Measurements from ENCODE around the gene SPTAN1. TPM values are rescaled to one million over a fixed set of nuclear protein-coding genes. Genes with fewer than 3 reads are reported as not detected.
"Not testable (repeated sequence)": the region's sequence is repeated elsewhere in the genome, so short reads cannot be mapped to it uniquely, and the experiment has no call there.

Gene SPTAN1
- polyA plus RNA-seq, 3 donors = 288 to 327 (median 319) TPM

DNA sequence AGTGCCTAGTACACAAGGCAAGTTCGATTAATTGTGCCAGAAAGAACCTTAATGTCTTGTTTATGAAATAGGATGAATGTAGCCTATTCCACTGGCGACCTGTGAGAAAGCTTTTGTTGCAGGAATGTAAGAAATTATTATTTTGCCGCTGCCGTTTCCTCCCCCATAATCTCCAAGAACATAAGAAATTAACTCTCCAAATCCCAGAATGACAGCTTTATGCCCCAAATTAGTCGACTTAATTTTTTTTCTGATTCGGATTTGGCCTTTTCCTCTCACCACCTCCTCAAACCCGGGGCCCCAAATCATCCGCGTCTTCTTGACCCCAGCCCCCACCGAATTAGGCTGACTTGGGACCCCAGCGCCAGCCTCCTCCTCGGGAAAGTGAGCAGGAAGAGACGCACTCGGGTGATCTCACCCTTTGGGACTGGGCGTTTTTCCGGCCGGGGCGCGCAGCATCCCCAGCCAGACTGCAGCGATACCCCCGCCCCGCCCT is 682 bp upstream of the SPTAN1 start:
- no peak for DNase-seq (ENCODE audit: low read depth in 3 of 3, low spot score in 2 of 3)

DNA sequence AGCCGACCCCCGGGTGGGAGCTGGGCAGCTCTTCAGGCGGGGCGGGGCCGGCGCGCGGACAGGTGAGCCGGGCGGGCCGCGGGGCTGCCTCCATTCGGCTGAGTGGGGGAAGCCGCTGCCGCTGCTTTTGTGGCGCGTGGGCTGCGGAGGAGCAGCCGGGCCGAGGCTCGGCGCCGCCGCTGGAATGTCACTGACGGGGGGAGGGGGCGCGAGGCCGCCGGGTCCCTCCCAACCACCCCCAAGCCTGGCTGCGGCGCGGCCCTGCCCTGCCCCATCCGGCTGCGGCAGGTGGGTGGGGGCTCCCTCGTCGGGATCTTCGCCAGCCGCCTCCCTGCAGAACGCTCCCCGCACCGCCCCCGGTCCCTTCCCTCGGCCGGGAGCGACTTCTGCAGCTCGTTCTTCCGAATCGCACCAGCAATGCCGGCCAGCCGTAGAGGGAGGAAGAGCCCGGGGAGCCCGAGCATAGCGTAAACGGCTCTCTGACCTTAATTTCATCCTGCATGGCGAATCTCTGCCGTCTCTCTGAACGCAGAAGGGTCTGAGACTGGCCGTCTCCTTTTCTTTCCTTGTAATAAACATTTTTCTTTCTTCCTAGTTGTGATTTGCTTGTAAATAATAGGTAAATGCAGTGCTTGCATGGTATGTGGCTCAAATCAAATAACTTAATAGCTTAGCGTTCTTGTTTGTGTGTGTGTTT is 505 bp downstream of the SPTAN1 start:
- DNase-seq (ENCODE audit: low read depth in 3 of 3, low spot score in 2 of 3) = peak in 1 of 3 donors; percentile 52

GRCh38 chr9:128553728-128554127 is 1.3 kb downstream of the SPTAN1 start:
- peak in 1 of 3 donors; percentile 30 for DNase-seq (ENCODE audit: low read depth in 3 of 3, low spot score in 2 of 3)

- DNase-seq (ENCODE audit: low read depth in 3 of 3, low spot score in 2 of 3) = peak in 1 of 3 donors; percentile 66
These were observed 1.9 kb downstream of the SPTAN1 start for GRCh38 chr9:128554155-128554862.

GRCh38 chr9:128555180-128555721 is 2.9 kb downstream of the SPTAN1 start:
- DNase-seq (ENCODE audit: low read depth in 3 of 3, low spot score in 2 of 3) = peak in 1 of 3 donors; percentile 35

GRCh38 chr9:128556276-128556675 is 3.9 kb downstream of the SPTAN1 start:
- no peak for DNase-seq (ENCODE audit: low read depth in 3 of 3, low spot score in 2 of 3)

DNA sequence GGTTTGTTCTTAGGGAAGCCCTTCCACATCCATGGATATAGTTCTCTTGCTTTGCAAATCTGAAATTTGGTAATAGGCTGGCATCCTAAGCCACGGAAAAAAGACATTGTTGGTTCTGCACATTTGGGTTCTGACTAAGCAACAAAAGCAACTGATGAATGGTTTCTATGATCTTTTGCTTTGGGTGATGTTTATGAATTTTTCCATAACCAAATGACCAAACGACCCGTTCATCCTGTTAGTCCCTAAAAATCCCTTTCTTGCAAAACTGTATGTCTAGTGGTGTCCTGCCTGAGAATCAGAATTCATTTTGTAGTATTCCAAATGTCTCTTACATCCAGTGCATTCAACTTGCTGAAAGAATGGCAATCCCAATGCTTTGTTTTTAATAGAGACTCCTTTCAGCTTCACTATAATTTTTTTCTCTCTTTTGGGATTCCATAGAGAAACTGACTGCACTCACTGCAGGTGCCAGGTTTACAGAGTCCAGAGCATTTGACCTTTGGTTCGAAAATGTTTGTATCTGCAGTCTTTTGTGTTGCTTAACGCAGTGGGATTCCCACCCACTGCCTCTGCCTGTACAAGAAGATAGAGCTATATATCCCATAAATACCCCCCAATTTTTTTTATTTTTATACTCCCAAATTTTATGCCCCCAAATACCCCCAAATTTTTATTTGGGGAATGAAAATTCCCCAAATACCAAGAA is 4.7 kb downstream of the SPTAN1 start:
- DNase-seq (ENCODE audit: low read depth in 3 of 3, low spot score in 2 of 3) = no peak

- peak in 1 of 3 donors; percentile 27 for DNase-seq (ENCODE audit: low read depth in 3 of 3, low spot score in 2 of 3)
These were observed 6.3 kb downstream of the SPTAN1 start for GRCh38 chr9:128558431-128559310.

DNA sequence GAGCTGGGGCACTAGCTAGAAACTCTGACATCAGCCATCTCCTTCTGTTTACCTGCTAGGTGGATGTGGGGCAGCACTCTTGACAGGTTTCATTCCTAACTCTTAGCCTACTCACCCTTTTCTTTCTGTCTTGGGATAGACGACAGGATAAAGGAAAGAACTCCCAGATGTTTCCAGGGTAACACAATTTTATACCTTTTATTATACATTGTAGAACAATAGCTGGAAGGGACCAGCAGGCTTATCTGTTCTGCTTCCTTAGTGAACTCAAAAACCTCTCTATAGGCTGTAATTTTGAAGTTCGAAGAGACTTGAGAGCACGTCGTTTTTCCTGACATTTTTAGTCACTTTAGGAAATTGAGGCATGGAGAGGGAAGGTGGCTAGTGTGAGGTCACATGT is 13.2 kb downstream of the SPTAN1 start:
- DNase-seq (ENCODE audit: low read depth in 3 of 3, low spot score in 2 of 3) = no peak

GRCh38 chr9:128568470-128569078 is 16.2 kb downstream of the SPTAN1 start:
- DNase-seq (ENCODE audit: low read depth in 3 of 3, low spot score in 2 of 3) = no peak

DNA sequence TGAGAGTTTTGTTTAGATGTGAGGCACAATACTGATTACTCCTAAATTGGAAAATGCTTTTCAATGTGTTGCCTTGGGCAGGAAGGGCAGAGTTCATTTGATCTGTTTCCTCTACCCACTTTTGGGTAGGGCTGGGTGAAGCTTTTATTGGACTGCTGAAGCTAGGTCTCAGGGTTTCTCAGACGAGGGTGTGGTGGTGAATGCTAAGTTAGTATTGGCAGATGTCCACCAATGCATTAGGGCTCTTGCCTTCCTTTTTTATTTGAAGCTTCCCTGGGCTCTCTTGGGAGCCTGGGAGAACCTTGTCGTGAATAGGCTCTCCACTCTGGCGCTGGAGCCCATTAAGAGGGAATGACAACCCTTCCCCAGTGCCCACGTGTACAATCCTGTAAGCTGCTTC is 23.1 kb downstream of the SPTAN1 start:
- no peak for DNase-seq (ENCODE audit: low read depth in 3 of 3, low spot score in 2 of 3)

DNA sequence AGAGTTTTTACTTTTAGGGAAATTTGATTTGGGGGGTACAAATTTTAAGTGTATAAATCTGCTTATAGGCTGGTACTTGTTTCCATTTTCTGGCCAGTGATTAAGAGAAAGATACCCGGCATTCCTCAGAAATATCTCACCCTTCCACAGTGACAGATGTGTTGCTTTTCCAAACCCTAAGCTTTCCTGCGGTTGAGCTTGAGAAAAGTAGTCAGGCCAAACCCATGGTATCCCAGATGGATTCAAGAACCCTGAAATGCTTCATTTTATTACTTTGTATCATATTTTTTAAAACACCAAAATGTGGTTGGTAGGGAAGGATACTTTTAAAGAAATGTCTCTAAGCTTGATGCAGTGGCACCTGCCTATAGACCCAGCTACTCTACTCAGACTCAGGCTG is 23.5 kb downstream of the SPTAN1 start:
- no peak for DNase-seq (ENCODE audit: low read depth in 3 of 3, low spot score in 2 of 3)

DNA sequence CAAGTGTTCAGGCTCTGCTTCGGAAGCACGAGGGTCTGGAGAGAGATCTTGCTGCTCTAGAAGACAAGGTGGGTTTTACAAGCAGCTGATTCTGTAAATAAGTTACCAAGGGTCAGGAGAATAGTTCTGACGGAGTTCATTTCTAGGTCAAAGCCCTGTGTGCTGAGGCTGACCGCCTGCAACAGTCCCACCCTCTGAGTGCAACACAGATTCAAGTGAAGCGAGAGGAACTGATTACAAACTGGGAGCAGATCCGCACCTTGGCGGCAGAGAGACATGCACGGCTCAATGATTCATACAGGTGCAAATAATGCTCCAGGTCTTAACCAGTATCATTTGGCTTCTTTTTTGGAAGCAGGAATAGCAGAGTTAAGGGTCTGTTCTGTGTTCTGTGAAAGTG is 24.8 kb downstream of the SPTAN1 start:
- no peak for DNase-seq (ENCODE audit: low read depth in 3 of 3, low spot score in 2 of 3)

DNA sequence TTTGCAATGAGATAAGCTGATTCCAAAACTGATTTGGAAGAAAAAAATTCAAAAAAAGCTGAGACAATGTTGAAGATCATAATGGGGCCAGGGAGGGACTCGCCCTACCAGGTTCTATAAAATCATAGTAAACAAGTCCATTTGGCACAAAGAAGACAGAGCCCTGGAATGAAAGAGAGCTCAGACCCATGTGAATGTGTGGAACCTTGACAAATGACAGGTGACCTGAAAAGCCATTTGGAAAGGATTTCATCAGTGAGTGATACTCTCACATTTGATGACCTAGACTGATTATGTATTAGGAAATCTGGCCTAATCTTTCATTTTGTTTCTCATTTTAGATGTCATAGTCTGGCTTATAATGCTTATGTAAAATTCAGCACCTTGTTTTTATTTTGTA is 26.8 kb downstream of the SPTAN1 start:
- no peak for DNase-seq (ENCODE audit: low read depth in 3 of 3, low spot score in 2 of 3)

DNA sequence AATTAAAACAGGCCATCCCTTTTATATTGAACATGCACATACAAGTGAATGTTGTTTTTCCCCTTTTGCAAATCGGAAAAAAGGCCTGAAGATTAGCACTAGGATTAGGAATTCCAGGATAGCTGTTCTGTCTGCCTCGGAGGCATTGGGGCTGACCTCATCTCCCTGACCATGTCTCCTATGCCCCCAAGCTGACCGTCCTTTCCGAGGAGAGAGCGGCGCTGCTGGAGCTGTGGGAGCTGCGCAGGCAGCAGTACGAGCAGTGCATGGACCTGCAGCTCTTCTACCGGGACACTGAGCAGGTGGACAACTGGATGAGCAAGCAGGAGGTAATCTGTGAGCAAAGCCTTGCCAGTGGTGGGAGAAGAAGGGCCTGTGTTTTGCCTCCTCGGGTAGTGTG is 28.3 kb downstream of the SPTAN1 start:
- DNase-seq (ENCODE audit: low read depth in 3 of 3, low spot score in 2 of 3) = no peak

GRCh38 chr9:128585155-128585554 is 32.8 kb downstream of the SPTAN1 start:
- not testable (repeated sequence) for DNase-seq (ENCODE audit: low read depth in 3 of 3, low spot score in 2 of 3)

GRCh38 chr9:128586934-128587333 is 34.5 kb downstream of the SPTAN1 start:
- DNase-seq (ENCODE audit: low read depth in 3 of 3, low spot score in 2 of 3) = not testable (repeated sequence)

DNA sequence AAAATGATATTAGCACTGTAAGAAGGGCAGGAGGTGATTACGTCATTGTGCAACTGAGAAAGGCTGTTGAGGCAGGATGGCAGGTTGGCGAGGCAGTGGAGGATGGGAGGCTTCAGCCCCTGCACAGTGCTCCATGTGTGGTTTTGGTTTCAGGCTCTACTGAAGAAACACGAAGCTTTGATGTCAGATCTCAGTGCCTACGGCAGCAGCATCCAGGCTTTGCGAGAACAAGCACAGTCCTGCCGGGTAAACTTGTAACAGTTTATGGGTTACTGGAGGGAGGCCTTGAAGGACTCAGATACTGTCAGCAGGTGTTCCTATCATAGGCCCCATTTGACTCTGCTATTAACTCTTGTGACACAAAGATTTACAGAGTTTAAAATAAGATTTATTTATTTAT is 35.1 kb downstream of the SPTAN1 start:
- no peak for DNase-seq (ENCODE audit: low read depth in 3 of 3, low spot score in 2 of 3)

- no peak for DNase-seq (ENCODE audit: low read depth in 3 of 3, low spot score in 2 of 3)
These were observed 36.3 kb downstream of the SPTAN1 start for GRCh38 chr9:128588581-128589233.

Measured in right renal cortex interstitium (tissue), 3 donors.